Measurements from ENCODE around the gene IVD. TPM values are rescaled to one million over a fixed set of nuclear protein-coding genes. Genes with fewer than 3 reads are reported as not detected.

The IVD gene
- total and polyA plus RNA-seq, 9 of the 15 experiments (the other 6 are each of a cell fraction or from before 2014, with no cell fraction given): 0.15 to 4.5 (median 2.4) TPM

- TF ChIP-seq RBM34 (IDR thresholded peaks at IDR 0.05; ENCODE audit: borderline replicate concordance, insufficient read depth, low read length): no peak
- no peak for TF ChIP-seq ZBTB12 (CRISPR knock-in tag; IDR thresholded peaks at IDR 0.05)
- no peak for TF ChIP-seq ZNF583 (CRISPR knock-in tag; IDR thresholded peaks at IDR 0.05)
- TF ChIP-seq PTBP1 (IDR thresholded peaks at IDR 0.05; ENCODE audit: low read depth, low read length): no peak
- no peak for TF ChIP-seq CBX8 (IDR thresholded peaks at IDR 0.05; ENCODE audit: borderline replicate concordance, extremely low read depth, low read depth, low read length, poor library complexity, severe bottlenecking)
- no peak for TF ChIP-seq EHMT2 (IDR thresholded peaks at IDR 0.05)
- no peak for TF ChIP-seq ZNF282 (CRISPR knock-in tag; IDR thresholded peaks at IDR 0.05)
- TF ChIP-seq SMAD3 (CRISPR knock-in tag; conservative IDR thresholded peaks at IDR 0.05): no peak
- TF ChIP-seq TCF7 (IDR thresholded peaks at IDR 0.05; ENCODE audit: borderline replicate concordance): no peak
- no peak for TF ChIP-seq CHD7 (IDR thresholded peaks at IDR 0.05; ENCODE audit: low read depth, low read length)
- no peak for TF ChIP-seq ZNF324 (CRISPR knock-in tag; IDR thresholded peaks at IDR 0.05)
- no peak for TF ChIP-seq FOXK1 (CRISPR knock-in tag; IDR thresholded peaks at IDR 0.05; ENCODE audit: borderline replicate concordance)
Measured at GRCh38 chr15:40382580-40383456, 22.8 kb upstream of the IVD start, which contains the start of gene KNSTRN (continued).
